Mammary microvascular endothelial cell (primary cell): ENCODE results near the gene EDAR. TPM values are rescaled to one million over a fixed set of nuclear protein-coding genes. Genes with fewer than 3 reads are reported as not detected.

Experiments used
- total RNA-seq: library from RNA; depleted of rRNA; stranded (reverse); fragments of >200 nt; gene quantifications from 2 replicates; pipeline ENCODE4 v1.2.3, GENCODE V29; 2015

EDAR gene
- not detected in 2 replicates for total RNA-seq

DNA sequence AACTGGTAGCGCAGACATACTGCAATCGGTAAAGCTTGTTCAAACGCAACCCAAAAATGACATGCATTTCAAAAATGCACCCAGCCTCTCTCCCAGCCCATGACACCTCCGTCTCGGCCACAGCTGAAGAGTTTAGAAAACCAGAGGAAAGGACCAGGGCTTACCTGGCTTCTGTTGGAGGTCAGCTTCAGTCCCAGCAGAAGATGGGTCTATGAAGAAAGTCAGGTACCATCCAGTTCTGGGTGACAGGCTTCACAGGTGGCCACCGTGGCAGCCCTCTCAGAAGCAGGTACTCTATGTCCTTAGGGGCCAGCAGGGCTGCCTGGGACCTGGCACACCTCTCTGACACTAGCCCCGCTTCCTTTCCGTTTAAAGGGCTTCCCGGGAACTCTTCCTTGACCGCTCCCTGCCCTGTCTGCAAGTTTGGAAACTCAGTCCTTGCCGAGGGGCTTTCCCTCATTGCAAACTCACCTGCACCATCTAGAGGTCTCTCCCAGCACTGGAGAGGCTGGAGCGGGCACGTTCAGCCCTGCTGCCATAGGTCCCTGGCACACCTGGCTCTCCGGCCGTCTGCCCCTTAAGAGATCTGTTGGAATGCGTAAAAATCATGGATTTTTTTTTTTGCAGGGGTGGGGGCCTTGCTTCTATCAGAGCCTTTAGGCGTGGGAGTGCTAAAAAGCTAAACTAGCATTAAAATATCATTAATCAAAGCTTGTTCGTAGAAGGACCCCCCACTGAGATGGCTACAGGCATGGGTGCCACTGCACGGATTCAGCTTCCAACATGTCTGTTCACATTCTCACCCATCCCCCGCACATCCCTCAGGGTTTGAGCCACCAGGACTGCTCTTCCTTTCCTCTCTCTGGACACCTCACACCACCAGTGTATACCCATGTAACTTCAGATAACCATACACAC, at the start of gene EDAR:
EDAR (minus strand) TSS at position 425 of the 918 bp plus-strand sequence. CDS start 58,206 bp downstream, outside the sequence.

Other genes with a start within 250 kb of the EDAR start
- 5.9 and 6.0 TPM in 2 replicates for gene CCDC138, start 202.4 kb downstream of the EDAR start, total RNA-seq
- 18.1 and 19.1 TPM in 2 replicates for gene SH3RF3, start 140.0 kb upstream of the EDAR start, total RNA-seq